Left hindlimb (tissue), 1 donor: ENCODE measurements around the gene RASGRP4.
"Not testable (repeated sequence)": the region's sequence is repeated elsewhere in the genome, so short reads cannot be mapped to it uniquely, and the experiment has no call there.

Experiments used
- DNase-seq: peaks from one replicate; pipeline ENCODE4 v3.0.0-alpha.2; 2018

The RASGRP4 gene

GRCh38 chr19:38445362-38445761 lies 19.3 kb upstream of the RASGRP4 start:
- no peak for DNase-seq

DNA sequence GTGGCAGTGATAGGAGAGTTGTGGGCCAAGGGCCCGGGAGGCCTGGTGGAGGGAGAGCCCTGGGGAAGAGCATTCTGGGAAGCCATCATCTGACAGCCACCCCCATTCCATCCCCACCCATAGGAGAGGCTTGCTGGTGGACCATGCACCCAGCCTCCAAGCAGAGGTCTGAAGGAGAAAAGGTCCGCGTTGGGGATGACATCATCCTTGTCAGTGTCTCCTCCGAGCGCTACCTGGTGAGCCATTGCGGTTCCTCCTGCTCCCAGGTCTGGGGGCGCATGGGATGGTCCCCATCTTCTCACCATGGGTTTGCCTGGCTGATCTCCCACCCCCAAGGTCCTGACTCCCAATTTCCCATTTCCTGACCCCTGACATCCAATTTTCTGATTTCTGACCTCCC lies 18.0 kb upstream of the RASGRP4 start:
- DNase-seq = no peak

DNA sequence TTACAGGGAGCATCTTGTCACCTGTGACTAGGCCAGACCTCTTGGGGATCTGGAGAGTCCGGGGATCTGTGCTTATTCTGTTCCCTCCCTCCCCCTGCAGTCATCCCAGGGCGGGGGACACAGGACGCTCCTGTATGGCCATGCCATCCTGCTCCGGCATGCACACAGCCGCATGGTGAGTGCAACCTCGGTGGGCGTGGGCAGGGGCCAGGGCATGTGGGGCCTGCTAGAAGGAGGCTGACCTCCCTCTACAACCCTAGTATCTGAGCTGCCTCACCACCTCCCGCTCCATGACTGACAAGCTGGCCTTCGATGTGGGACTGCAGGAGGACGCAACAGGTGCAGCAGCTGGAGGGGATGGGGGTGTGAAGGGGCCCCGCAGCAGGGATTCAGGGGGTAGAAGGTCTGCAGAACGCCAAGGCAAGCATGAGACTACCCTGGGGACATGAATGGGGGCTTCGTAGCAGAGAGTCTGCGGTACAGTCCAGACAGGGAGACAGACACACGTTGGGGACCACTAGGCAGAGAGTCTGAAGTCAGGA lies 17.5 kb upstream of the RASGRP4 start:
- DNase-seq = no peak

DNA sequence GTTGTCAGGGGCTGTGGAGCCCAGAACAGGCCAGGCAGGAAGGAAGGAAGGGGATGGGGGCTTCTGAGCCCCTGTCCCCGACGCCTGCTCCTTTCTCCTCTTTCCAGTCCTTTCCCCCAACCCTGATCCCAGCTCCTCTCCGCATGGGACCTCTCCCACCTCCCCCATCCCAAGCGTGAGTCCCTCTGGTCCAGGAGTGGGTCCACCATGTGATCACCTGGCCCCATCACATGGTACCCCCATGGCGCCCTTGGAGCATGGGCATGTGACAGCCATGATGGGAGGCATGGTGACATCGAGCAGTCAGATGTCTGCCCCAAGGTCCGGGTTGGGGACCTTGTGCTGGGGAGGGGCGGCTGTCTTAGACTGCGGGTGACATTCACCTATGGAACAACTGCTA lies 16.7 kb upstream of the RASGRP4 start:
- no peak for DNase-seq

DNA sequence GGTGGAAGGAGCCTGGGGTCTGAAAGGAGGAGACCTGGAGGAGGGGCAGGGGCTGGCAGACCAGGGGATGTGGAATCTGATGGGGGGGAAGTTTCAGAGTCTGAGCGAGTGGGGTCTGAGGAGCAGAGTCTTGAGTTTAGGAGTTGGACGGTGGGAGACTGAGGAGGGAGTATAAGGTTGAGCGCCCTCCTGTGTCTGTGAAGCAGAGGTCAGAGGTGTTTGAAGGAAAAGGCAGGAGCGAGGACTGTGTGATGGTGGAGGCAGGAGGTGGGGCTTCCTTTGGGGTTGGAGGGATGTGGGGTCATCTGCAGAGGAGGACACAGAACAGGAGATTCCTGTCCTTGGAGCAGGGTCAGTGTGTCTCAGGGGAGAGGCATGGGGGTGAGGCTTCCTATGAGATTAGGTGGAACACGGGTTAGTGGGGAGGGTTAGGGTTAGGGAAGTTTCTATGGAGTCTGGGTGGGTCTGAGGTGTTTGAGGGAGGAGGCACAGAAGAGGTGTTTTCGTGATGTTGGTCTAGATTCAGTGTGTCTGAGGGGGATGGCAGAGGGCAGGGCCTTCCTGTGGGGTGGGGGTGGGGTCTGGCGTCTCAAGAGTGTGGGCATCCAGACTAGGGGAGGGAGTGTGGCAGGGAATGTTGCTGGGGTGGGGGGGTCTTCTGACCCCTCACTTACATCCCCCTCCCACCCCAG lies 15.8 kb upstream of the RASGRP4 start:
- no peak for DNase-seq

DNA sequence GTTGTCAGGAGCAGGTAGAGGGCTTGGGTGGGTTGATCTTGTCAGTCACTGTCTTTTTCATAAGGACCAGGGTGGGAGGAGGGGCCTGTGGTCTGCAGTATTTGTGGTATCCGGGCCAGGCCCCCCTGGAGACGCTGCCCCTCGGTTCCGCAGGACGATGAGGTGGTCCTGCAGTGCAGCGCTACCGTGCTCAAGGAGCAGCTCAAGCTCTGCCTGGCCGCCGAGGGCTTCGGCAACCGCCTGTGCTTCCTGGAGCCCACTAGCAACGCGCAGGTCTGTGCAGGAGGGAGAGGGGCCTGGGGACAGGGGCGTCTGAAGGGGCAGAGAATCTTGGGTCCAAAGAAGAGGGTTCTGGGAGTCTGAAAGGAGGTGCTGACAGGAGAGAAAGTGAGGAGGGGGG lies 14.6 kb upstream of the RASGRP4 start:
- DNase-seq = no peak

DNA sequence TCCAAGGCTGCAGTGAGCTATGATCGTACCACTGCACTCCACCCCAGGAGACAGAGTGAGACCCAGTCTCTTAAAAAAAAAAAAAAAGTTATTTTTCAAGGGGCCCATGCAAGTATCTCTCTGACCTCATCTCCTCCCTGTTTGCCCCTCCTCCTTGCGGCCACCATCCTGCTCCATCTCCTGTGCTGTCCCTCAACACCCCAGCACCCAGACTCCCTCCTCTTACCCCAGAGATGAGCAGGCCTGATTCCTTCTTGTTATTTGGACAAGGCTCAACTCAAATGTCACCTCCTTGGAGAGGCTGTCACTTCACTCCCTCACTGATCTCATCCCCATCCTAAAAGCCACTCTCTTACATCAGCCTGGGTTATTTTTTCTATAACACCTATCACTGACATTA lies 11.9 kb upstream of the RASGRP4 start:
- DNase-seq = no peak

GRCh38 chr19:38437295-38437694 lies 11.3 kb upstream of the RASGRP4 start:
- DNase-seq = no peak

- DNase-seq = peak; percentile 83
Measured at GRCh38 chr19:38434549-38435051, 8.6 kb upstream of the RASGRP4 start.

DNA sequence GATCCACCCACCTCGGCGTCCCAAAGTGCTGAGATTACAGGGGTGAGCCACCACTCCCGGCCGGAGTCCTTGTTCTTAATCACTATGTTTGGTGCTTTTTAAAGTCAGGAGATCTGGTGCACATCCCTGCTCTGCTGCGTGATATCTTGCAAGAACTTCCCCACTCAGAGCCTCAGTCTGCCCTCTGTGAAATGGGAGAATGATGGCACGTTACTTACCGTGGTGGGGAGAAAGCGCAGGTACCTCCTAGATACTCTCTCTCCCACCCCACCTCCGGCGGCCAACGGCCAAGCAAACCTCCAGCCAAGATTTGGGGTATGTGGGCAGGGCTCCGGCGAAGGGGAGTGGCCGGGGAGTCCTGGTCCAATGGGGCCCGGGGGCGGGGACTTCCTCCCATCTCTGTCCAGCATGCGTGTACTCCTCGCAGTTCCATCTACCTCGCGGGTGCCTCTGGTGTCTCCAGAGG lies 7.3 kb upstream of the RASGRP4 start, which contains the start of gene RYR1:
Gene RYR1, plus strand, starts transcription at position 424 of the 466 bp plus-strand sequence. CDS start 139 bp downstream, outside the sequence.
- peak; percentile 70 for DNase-seq

- DNase-seq = no peak
Measured at GRCh38 chr19:38430931-38431330, 4.9 kb upstream of the RASGRP4 start.

- no peak for DNase-seq
Measured at GRCh38 chr19:38429811-38430156, 3.8 kb upstream of the RASGRP4 start.

DNA sequence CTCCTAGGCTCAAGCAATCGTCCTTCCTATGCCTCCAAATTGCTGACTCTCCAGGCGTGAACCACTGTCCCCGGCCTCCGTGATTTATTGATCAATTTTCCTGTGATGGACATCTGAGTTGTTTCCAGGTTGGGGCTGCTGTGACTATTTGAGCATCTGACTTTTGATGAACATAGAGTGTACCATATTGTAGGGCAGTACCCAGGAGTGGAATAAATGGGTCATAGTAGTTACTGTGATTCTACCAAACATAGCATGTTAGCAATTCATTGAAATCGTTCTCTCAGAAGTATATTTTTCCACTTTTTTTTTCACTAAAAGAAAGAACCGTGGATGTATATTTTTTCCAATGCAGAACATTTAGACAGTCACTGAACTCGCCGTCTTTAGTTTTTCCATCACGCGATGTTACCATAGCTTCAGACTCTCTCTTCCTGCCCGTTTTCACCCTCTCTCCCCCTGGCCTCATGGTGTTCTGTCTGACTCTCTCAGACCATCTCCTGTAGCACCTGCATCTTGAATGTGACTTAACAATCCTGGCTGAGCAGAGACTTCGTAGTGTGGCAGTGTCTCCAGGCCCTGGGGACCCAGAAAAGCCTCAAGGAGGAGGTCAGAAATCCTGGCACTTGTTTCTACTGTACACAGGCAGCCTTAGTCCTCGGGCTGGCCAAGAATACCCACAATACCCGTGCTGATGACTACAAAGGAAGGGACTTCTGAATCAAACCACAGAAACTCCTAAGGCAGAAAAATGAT lies 3.2 kb upstream of the RASGRP4 start:
- DNase-seq = no peak

GRCh38 chr19:38427035-38427677 lies 1.1 kb upstream of the RASGRP4 start:
- not testable (repeated sequence) for DNase-seq

DNA sequence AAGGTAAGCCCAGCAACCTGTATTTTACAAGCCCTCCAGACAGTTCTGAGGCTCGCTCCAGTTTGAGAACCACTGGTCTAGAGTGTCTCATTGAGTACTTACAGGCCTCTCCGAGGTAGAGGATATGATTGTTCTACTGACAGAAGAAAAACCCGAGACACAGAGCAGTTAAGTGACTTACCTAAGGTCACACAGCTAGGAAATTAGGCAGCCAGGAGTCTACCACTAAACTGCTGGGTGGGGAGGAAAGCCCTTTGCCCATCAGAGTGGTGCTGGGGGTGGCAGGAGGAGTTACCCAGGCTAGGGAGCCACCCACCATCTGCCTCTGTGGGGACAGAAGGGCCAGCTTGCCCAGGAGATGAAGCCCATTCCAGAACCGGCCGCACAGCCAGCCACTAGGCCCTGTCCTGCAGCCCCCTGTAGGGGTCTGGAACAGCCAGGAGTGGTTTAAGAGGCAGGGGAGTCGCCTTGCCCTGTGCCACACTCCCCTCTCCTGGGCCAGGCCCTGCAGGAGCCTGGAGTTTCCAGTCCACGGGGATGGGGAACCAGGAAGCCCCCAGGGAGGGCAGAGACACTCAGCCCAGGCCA lies 703 bp downstream of the RASGRP4 start:
- no peak for DNase-seq

DNA sequence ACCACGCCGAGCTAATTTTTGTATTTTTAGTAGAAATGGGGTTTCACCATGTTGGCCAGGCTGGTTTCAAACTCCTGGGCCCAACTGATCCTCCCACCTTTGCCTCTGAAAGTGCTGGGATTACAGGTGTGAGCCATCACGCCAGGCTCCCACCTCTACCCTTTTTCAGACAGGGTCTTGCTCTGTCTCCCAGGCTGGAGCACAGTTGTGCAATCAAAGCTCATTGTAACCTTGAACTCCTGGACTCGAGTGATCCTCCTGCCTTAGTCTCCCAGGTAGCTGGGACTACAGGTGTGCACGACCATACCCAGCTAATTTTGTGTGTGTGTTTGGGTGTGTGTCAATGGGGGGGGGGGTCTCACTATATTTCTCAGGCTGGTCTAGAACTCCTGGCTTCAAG lies 1.7 kb downstream of the RASGRP4 start:
- DNase-seq = no peak

- DNase-seq = no peak
Measured at GRCh38 chr19:38422438-38422837, 3.6 kb downstream of the RASGRP4 start.

- no peak for DNase-seq
Measured at GRCh38 chr19:38421856-38422255, 4.2 kb downstream of the RASGRP4 start.

DNA sequence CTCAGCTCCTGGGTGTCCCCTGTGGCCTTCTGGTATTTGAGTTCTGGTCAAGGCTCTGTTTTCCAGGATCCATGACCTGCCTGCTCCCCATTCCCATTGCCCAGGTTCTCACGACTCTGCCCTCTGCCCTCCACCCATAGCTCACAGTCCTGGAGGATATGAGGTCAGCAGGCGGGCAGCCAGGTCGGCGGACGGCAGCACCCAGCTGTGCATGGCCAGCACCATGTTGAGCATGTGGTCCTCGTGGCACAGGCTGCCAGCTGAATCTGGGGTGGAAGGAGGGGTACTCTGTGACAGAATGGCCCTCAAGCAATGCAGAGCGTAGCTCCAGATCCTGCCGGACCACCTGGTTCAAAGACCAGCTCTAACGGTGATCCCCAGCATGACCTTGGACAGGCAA lies 5.1 kb downstream of the RASGRP4 start:
- no peak for DNase-seq

DNA sequence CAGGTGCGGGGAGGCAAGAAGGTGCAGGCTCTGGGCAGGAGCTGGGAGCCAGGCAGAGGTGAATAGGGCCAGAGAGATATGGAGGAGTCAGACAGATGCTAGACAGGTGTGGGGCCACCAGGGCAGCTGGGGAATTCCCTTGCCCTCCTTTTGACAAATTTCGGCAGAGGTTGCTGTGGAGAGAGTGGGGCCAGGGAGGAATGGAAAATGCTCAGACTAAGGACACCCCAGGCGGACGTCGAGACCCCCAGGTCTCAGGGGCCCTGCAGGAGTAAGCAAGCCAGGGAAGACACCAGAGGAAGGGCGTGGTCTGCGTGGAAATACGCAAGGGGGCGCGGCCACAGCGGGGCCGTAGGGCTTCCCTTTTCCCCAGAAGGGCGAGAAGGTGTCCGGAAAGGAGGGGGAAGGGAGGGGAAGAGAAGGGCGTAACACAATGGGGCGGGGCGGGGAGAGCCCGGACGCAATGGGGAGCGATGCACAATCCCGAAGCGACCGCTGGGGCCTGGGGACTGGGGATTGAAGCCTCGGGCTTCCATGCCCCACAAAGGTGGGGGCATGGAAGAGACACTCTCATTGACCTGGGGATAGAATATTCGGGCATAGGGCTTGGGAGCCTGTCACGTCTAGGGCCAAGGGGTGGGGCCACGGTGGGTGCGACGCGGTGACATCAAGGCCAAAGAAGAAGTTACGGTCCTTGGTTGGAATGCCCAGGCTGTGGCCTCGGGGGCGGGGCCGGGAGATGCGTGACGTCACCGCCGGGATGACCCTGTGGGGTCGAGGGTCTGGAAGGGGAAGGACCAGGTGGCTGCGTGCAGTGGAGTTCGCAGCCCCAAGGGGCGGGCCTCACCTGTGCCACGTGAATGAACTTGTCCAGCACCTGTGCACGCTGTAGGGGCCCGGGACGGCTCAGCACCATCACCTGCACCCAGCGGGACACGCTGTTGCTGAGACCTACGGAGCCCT lies 8.2 kb downstream of the RASGRP4 start:
- DNase-seq = no peak

DNA sequence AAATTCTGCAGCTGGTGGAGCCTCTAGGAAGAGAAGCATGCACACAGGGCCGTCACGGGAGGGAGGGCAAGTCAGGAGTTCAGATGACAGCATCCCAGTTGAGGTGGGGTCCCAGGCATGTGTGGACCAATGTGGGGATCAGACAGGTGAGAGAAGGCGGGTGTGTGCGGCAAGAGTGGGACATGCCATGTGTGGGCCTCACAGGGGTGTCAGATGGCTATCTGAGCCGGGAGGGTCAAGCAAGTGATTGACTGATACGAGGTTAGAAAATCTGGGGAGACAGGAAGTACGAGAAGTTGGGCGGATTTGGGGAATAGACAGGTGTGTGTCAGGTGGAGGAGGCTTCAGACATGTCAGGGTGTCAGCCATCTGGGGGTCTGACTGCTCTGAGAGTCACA lies 8.9 kb downstream of the RASGRP4 start:
- no peak for DNase-seq

GRCh38 chr19:38413416-38413815 lies 12.6 kb downstream of the RASGRP4 start:
- DNase-seq = no peak
